ENCODE results near the gene LCLAT1.

GRCh38 chr2:30444273-30444672, 2.8 kb upstream of the LCLAT1 start:
- no peak for TF ChIP-seq CTCF (IDR thresholded peaks at IDR 0.05)
- peak in 1 of 3 donors; percentile 39 for TF ChIP-seq POLR2AphosphoS5 (IDR thresholded peaks at IDR 0.05)
- no peak for TF ChIP-seq EP300 (IDR thresholded peaks at IDR 0.05)
- TF ChIP-seq POLR2A (IDR thresholded peaks at IDR 0.05): no peak

Measured in suprapubic skin (tissue), 4 donors.